ENCODE measurements around the gene API5.

Gene API5

GRCh38 chr11:43282607-43283440 is 29.0 kb upstream of the API5 start:
- H3K4me3 ChIP-seq (ENCODE audit: low read depth, low read length) = no peak overlapping the region
- peak; percentile 87 for TF ChIP-seq CTCF (IDR thresholded peaks at IDR 0.05; ENCODE audit: insufficient read depth, low read depth, low read length, missing control alignments)
- DNase-seq (ENCODE audit: low read depth) = peak; percentile 62

GRCh38 chr11:43285826-43286225 is 26.0 kb upstream of the API5 start:
- no peak for DNase-seq (ENCODE audit: low read depth)
- no peak for TF ChIP-seq CTCF (IDR thresholded peaks at IDR 0.05; ENCODE audit: insufficient read depth, low read depth, low read length, missing control alignments)

GRCh38 chr11:43289368-43289767 is 22.4 kb upstream of the API5 start:
- H3K4me3 ChIP-seq (ENCODE audit: low read depth, low read length) = no peak overlapping the region
- peak; percentile 16 for DNase-seq (ENCODE audit: low read depth)
- no peak for TF ChIP-seq CTCF (IDR thresholded peaks at IDR 0.05; ENCODE audit: insufficient read depth, low read depth, low read length, missing control alignments)

More at GRCh38 chr11:43285826-43286225, 26.0 kb upstream of the API5 start:
- no peak overlapping the region for H3K4me3 ChIP-seq (ENCODE audit: low read depth, low read length)

- no peak for DNase-seq (ENCODE audit: low read depth)
Observed at GRCh38 chr11:43298397-43298796, 13.4 kb upstream of the API5 start.

GRCh38 chr11:43315966-43316365 is 4.2 kb downstream of the API5 start:
- H3K4me3 ChIP-seq (ENCODE audit: low read depth, low read length) = no peak overlapping the region
- no peak for TF ChIP-seq CTCF (IDR thresholded peaks at IDR 0.05; ENCODE audit: insufficient read depth, low read depth, low read length, missing control alignments)
- DNase-seq (ENCODE audit: low read depth) = no peak

More at GRCh38 chr11:43298397-43298796, 13.4 kb upstream of the API5 start:
- no peak overlapping the region for H3K4me3 ChIP-seq (ENCODE audit: low read depth, low read length)
- no peak for TF ChIP-seq CTCF (IDR thresholded peaks at IDR 0.05; ENCODE audit: insufficient read depth, low read depth, low read length, missing control alignments)

- H3K4me3 ChIP-seq (ENCODE audit: low read depth, low read length) = no peak overlapping the region
- no peak for TF ChIP-seq CTCF (IDR thresholded peaks at IDR 0.05; ENCODE audit: insufficient read depth, low read depth, low read length, missing control alignments)
- DNase-seq (ENCODE audit: low read depth) = peak; percentile 72
Observed at GRCh38 chr11:43316451-43316850, 4.7 kb downstream of the API5 start.

- H3K4me3 ChIP-seq (ENCODE audit: low read depth, low read length) = no peak overlapping the region
- TF ChIP-seq CTCF (IDR thresholded peaks at IDR 0.05; ENCODE audit: insufficient read depth, low read depth, low read length, missing control alignments) = no peak
- no peak for DNase-seq (ENCODE audit: low read depth)
Observed at GRCh38 chr11:43327987-43328386, 16.2 kb downstream of the API5 start.

Data from GM12865 (cell line).